Activated naive CD4-positive, alpha-beta T cell treated with anti-CD3 and anti-CD28 coated beads, Interleukin-2, amount 50 U/mL, for 72 hours (primary cell): ENCODE results near the gene SMAP1. TPM values are rescaled to one million over a fixed set of nuclear protein-coding genes. Genes with fewer than 3 reads are reported as not detected.
"Not testable (repeated sequence)": the region's sequence is repeated elsewhere in the genome, so short reads cannot be mapped to it uniquely, and the experiment has no call there.

Source experiments
- ATAC-seq, 2 donors: fragments of 150-1000 bp; cut with Tn5 transposase; 2 replicates each; pipeline ENCODE4 v1.10.0; 2021; ENCODE audit warnings: mild to moderate bottlenecking in 2 of 2, moderate library complexity in 2 of 2
- DNase-seq, 2 donors: peaks; one replicate each; pipeline ENCODE4 v3.0.0; 2021 to 2022; ENCODE audit warnings: low spot score in 2 of 2
- H3K27ac Mint-ChIP-seq, 2 donors: one replicate each; pipeline ENCODE4 v1.8.0; 2022; ENCODE audit warnings: mild to moderate bottlenecking in 2 of 2, mixed read lengths in 2 of 2
- H3K36me3 Mint-ChIP-seq, 2 donors: one replicate each; pipeline ENCODE4 v1.8.0; 2022; ENCODE audit warnings: mixed read lengths in 2 of 2
- H3K9me3 Mint-ChIP-seq, 2 donors: one replicate each; pipeline ENCODE4 v1.8.0; 2022; ENCODE audit warnings: mixed read lengths in 2 of 2
- total RNA-seq, 2 donors: library from RNA; stranded (reverse); gene quantifications; one replicate each; pipeline ENCODE4 v1.2.3, GENCODE V29; 2022

SMAP1 gene
- total RNA-seq, 2 donors from 2014 or later: 20.4 to 23.6 TPM

- Mint-ChIP-seq H3K27ac (peak overlapping the region in 1 of 2 donors; percentile 81), H3K36me3 (peaks cover 23 to 25% of the 10 kb centered on the region in 2 donors)
- not testable (repeated sequence) for ATAC-seq, H3K9me3 Mint-ChIP-seq, DNase-seq
Measured at GRCh38 chr6:70771351-70771750, 103.7 kb downstream of the SMAP1 start.

GRCh38 chr6:70779934-70780333, 112.3 kb downstream of the SMAP1 start:
- ATAC-seq (no peak), DNase-seq (no peak)
- Mint-ChIP-seq H3K27ac (no peak overlapping the region), H3K36me3 (peaks cover 37 to 56% of the 10 kb centered on the region in 2 donors), H3K9me3 (peaks cover 5 to 21% of the 10 kb centered on the region in 2 donors)

GRCh38 chr6:70790483-70791224, 123.0 kb downstream of the SMAP1 start:
- peaks cover 11 to 15% of the 10 kb centered on the region in 2 donors for H3K9me3 Mint-ChIP-seq
- ATAC-seq (no peak), DNase-seq (no peak)
- peaks cover 18 to 21% of the 10 kb centered on the region in 2 donors for H3K36me3 Mint-ChIP-seq
- H3K27ac Mint-ChIP-seq: no peak overlapping the region

- H3K27ac Mint-ChIP-seq: no peak overlapping the region
- ATAC-seq (peak in 1 of 2 donors; percentile 87), DNase-seq (no peak)
- H3K36me3 Mint-ChIP-seq: peaks cover 32 to 34% of the 10 kb centered on the region in 2 donors
- peaks cover 7 to 13% of the 10 kb centered on the region in 2 donors for H3K9me3 Mint-ChIP-seq
Measured at GRCh38 chr6:70797625-70798024, 129.9 kb downstream of the SMAP1 start.

- DNase-seq (no peak), ATAC-seq (no peak)
- H3K36me3 Mint-ChIP-seq: peaks cover 42 to 44% of the 10 kb centered on the region in 2 donors
- peaks cover 16% of the 10 kb centered on the region in 2 donors for H3K9me3 Mint-ChIP-seq
- H3K27ac Mint-ChIP-seq: no peak overlapping the region
Measured at GRCh38 chr6:70806086-70806485, 138.4 kb downstream of the SMAP1 start.

- DNase-seq (no peak), ATAC-seq (no peak)
- Mint-ChIP-seq H3K36me3 (no peaks in the 10 kb centered on the region), H3K27ac (no peak overlapping the region), H3K9me3 (no peaks in the 10 kb centered on the region)
Measured at GRCh38 chr6:70811788-70812187, 144.1 kb downstream of the SMAP1 start.

GRCh38 chr6:70813885-70814284, 146.2 kb downstream of the SMAP1 start:
- ATAC-seq (no peak), DNase-seq (no peak)
- Mint-ChIP-seq H3K27ac (no peak overlapping the region), H3K9me3 (no peaks in the 10 kb centered on the region), H3K36me3 (no peaks in the 10 kb centered on the region)

GRCh38 chr6:70819646-70820045, 152.0 kb downstream of the SMAP1 start:
- ATAC-seq (no peak), DNase-seq (no peak)
- peaks cover 9 to 10% of the 10 kb centered on the region in 2 donors for H3K36me3 Mint-ChIP-seq
- H3K9me3 Mint-ChIP-seq: peaks cover 3 to 6% of the 10 kb centered on the region in 2 donors
- no peak overlapping the region for H3K27ac Mint-ChIP-seq

GRCh38 chr6:70820778-70821177, 153.1 kb downstream of the SMAP1 start:
- Mint-ChIP-seq H3K36me3 (peaks cover 9 to 10% of the 10 kb centered on the region in 2 donors), H3K27ac (no peak overlapping the region), H3K9me3 (peaks cover 3 to 6% of the 10 kb centered on the region in 2 donors)
- ATAC-seq: no peak
- no peak for DNase-seq

- no peak for DNase-seq
- Mint-ChIP-seq H3K9me3 (peaks cover 3 to 6% of the 10 kb centered on the region in 2 donors), H3K27ac (no peak overlapping the region), H3K36me3 (peaks cover 9 to 10% of the 10 kb centered on the region in 2 donors)
- ATAC-seq: no peak
Measured at GRCh38 chr6:70821751-70822150, 154.1 kb downstream of the SMAP1 start.

- DNase-seq: no peak
- no peak for ATAC-seq
- H3K36me3 Mint-ChIP-seq: peaks cover 9 to 10% of the 10 kb centered on the region in 2 donors
- peaks cover 3 to 6% of the 10 kb centered on the region in 2 donors for H3K9me3 Mint-ChIP-seq
- H3K27ac Mint-ChIP-seq: no peak overlapping the region
Measured at GRCh38 chr6:70823651-70824050, 156.0 kb downstream of the SMAP1 start.

GRCh38 chr6:70831427-70831826, 163.7 kb downstream of the SMAP1 start:
- DNase-seq: no peak
- H3K36me3 Mint-ChIP-seq: no peaks in the 10 kb centered on the region
- peaks cover 0 to 3% of the 10 kb centered on the region in 2 donors for H3K9me3 Mint-ChIP-seq
- no peak for ATAC-seq
- no peak overlapping the region for H3K27ac Mint-ChIP-seq

GRCh38 chr6:70834520-70834919, 166.8 kb downstream of the SMAP1 start:
- DNase-seq: no peak
- ATAC-seq: no peak
- H3K36me3 Mint-ChIP-seq: no peaks in the 10 kb centered on the region
- H3K9me3 Mint-ChIP-seq: peaks cover 0 to 3% of the 10 kb centered on the region in 2 donors
- peak overlapping the region in 1 of 2 donors; percentile 61 for H3K27ac Mint-ChIP-seq

GRCh38 chr6:70838907-70839285, 171.2 kb downstream of the SMAP1 start:
- no peak for DNase-seq
- no peaks in the 10 kb centered on the region for H3K9me3 Mint-ChIP-seq
- ATAC-seq: no peak
- no peaks in the 10 kb centered on the region for H3K36me3 Mint-ChIP-seq
- H3K27ac Mint-ChIP-seq: no peak overlapping the region

- Mint-ChIP-seq H3K27ac (no peak overlapping the region), H3K9me3 (no peaks in the 10 kb centered on the region), H3K36me3 (no peaks in the 10 kb centered on the region)
- ATAC-seq (peak in 1 of 2 donors; percentile 58), DNase-seq (no peak)
Measured at GRCh38 chr6:70839286-70840266, 171.9 kb downstream of the SMAP1 start.

- Mint-ChIP-seq H3K36me3 (no peaks in the 10 kb centered on the region), H3K9me3 (no peaks in the 10 kb centered on the region), H3K27ac (no peak overlapping the region)
- DNase-seq: no peak
- no peak for ATAC-seq
Measured at GRCh38 chr6:70841112-70841511, 173.4 kb downstream of the SMAP1 start.

GRCh38 chr6:70842541-70842940, 174.9 kb downstream of the SMAP1 start:
- DNase-seq (no peak), ATAC-seq (no peak)
- H3K27ac Mint-ChIP-seq: no peak overlapping the region
- H3K36me3 Mint-ChIP-seq: no peaks in the 10 kb centered on the region
- no peaks in the 10 kb centered on the region for H3K9me3 Mint-ChIP-seq
